Gastroesophageal sphincter (tissue), 4 donors: ENCODE measurements around the gene LTBP3. TPM values are rescaled to one million over a fixed set of nuclear protein-coding genes. Genes with fewer than 3 reads are reported as not detected.

Source experiments
- ATAC-seq: fragments of 150-250 bp; one replicate; pipeline ENCODE4 v1.9.1; 2016; ENCODE audit warnings: mild to moderate bottlenecking, moderate library complexity
- H3K27ac ChIP-seq, 4 donors: fragments of 200-600 bp; sonication (generic) in 3 of 4; 1 replicate in 3 of 4; 2 replicates in 1 of 4; pipeline ENCODE4 v1.5.1; 2016 to 2019
- H3K27me3 ChIP-seq: fragments of 200-600 bp; sonication (generic); one replicate; pipeline ENCODE4 v1.5.1; 2019
- H3K36me3 ChIP-seq, 2 donors: fragments of 200-600 bp; sonication (generic); one replicate each; pipeline ENCODE4 v1.5.1; 2019; ENCODE audit warnings: control low read depth in 1 of 2
- H3K4me1 ChIP-seq, 3 donors: fragments of 200-600 bp; sonication (generic); 1 replicate in 2 of 3; 2 replicates in 1 of 3; pipeline ENCODE4 v1.5.1; 2016 to 2019; ENCODE audit warnings: control low read depth in 2 of 3
- H3K4me3 ChIP-seq, 2 donors: fragments of 200-600 bp; sonication (generic); one replicate each; pipeline ENCODE4 v1.5.1; 2019; ENCODE audit warnings: mild to moderate bottlenecking in 1 of 2, moderate library complexity in 1 of 2
- H3K9me3 ChIP-seq, 3 donors: fragments of 200-600 bp; sonication (generic); one replicate each; pipeline ENCODE4 v1.5.1; 2017 to 2019; ENCODE audit warnings: control low read depth in 2 of 3
- CTCF ChIP-seq, 4 experiments: fragments of 200-600 bp in 2 of 4; fragments of 450-650 bp in 2 of 4; sonication (generic) in 1 of 4; IDR thresholded peaks; one replicate each; pipeline ENCODE4 v1.5.1; 2017 to 2019; ENCODE audit warnings: antibody characterized with exemption in 4 of 4, mild to moderate bottlenecking in 2 of 4, moderate library complexity in 2 of 4
- EP300 ChIP-seq: sonication (generic); formaldehyde crosslinking; IDR thresholded peaks from one replicate; pipeline ENCODE4 v1.6.1; 2017; ENCODE audit warnings: antibody characterized with exemption, mild to moderate bottlenecking
- POLR2A ChIP-seq, 2 donors: fragments of 450-650 bp; IDR thresholded peaks; one replicate each; pipeline ENCODE4 v1.6.1; 2017; ENCODE audit warnings: antibody characterized with exemption in 2 of 2, mild to moderate bottlenecking in 2 of 2, moderate library complexity in 1 of 2
- POLR2AphosphoS5 ChIP-seq: sonication (generic); formaldehyde crosslinking; IDR thresholded peaks from one replicate; pipeline ENCODE4 v1.6.1; 2017; ENCODE audit warnings: antibody characterized with exemption
- WGBS, 2 donors: methylation state at CpG; one replicate each; pipeline ENCODE4 v1.1.5; 2018; ENCODE audit warnings: low coverage in 1 of 2; 5-methylcytosine and 5-hydroxymethylcytosine counted together
- total RNA-seq, 4 donors: library from RNA; depleted of rRNA; stranded (reverse); fragments of >200 nt; gene quantifications; one replicate each; pipeline ENCODE4 v1.1.0, GENCODE V29; 2016

Gene LTBP3
- total RNA-seq, 4 donors from 2014 or later = 90.6 to 173 (median 139) TPM

DNA sequence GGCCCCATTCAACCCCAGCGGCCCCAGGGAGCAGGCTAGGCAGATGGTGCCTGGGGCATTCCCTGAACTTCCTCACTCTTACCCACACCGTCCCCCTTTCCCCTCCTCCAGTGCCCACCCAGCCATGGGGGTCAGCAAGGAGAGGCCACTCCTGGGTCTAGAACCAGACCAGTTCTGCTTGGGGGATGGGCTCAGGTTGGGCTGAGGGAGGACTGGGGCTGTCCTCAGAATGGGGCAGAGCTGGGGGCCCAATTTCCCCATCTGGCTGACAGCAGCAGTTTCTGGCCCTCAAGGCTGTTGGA lies 20.9 kb downstream of the LTBP3 start:
- H3K27ac ChIP-seq = peak overlapping the region in 2 of 4 donors; percentile 2 to 34
- no CpG with 5 or more reads among the region's 2 CpGs for WGBS, 2 donors
- H3K4me3 ChIP-seq = no peak overlapping the region
- H3K4me1 ChIP-seq = peaks cover 0 to 45% (median 25%) of the 10 kb centered on the region in 3 donors
- H3K27me3 ChIP-seq = no peaks in the 10 kb centered on the region
- no peaks in the 10 kb centered on the region for H3K9me3 ChIP-seq
- no peak for ATAC-seq
- TF ChIP-seq EP300 (no peak), POLR2AphosphoS5 (no peak), POLR2A (IDR thresholded peaks at IDR 0.05) (no peak), CTCF (IDR thresholded peaks at IDR 0.05) (no peak)
- peaks cover 0 to 73% of the 10 kb centered on the region in 2 donors for H3K36me3 ChIP-seq

DNA sequence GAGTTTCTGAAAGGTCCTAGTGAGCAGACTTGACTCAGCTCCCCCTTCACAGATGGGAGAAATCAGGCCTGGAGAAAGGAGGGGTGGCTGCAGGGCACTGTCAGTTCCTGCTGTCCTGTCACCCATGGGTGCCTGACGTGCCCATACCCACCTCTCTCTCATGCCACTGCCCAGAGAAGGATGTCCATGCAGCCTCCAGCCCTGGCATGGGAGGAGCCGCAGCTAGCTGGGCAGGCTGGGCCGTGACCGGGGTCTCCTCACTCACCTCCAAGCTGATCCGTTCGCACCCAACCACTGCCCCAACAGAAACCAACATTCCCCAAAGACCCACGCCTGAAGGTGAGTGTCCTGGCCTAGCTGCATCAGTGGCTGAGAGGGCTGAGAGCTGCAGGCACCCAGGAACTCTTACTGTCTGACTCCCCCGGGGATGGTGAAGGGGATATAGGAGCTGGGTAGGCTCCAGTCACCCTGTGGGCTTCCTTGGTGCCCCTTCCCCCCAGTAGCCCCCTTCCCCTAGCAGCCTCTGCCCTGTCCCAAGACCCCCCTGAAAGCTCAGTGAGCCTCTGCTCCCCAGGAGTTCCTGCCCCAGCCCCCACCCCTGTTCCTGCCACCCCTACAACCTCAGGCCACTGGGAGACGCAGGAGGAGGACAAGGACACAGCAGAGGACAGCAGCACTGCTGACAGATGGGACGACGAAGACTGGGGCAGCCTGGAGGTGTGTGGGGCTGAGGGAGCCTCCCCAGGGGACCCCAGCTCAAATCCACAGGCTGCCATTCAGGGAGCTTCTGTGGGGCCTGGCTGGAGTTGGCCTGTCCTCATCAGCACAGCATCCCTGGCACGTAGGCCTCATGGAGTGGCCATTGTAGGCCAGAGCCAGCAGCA lies 21.5 kb downstream of the LTBP3 start:
- Histone ChIP-seq H3K4me3 (no peak overlapping the region), H3K36me3 (peaks cover 0 to 79% of the 10 kb centered on the region in 2 donors), H3K9me3 (no peaks in the 10 kb centered on the region), H3K27me3 (no peaks in the 10 kb centered on the region), H3K27ac (peak overlapping the region in 2 of 4 donors; percentile 2 to 34), H3K4me1 (peaks cover 0 to 45% (median 21%) of the 10 kb centered on the region in 3 donors)
- TF ChIP-seq POLR2AphosphoS5 = no peak
- no peak for TF ChIP-seq POLR2A (IDR thresholded peaks at IDR 0.05)
- TF ChIP-seq CTCF (IDR thresholded peaks at IDR 0.05) = no peak
- no peak for TF ChIP-seq EP300
- no peak for ATAC-seq
- no CpG with 5 or more reads among the region's 12 CpGs for WGBS, 2 donors

DNA sequence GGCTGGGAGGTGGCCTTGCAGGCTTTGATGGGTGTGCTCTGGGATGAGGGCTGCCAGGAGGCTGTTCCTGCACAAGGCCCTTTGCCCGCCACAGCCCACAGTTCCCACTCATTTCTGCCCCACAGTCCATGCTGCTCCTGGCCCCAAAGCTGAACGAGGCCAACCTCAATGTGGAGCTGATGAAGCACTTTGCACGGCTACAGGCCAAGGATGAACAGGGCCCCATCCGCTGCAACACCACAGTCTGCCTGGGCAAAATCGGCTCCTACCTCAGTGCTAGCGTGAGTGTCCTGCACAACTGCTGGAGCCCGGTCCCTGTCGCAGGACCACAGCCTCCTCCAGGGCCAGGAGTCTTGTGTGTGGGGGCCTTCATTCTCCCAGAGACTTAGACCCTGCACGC lies 23.1 kb downstream of the LTBP3 start:
- Histone ChIP-seq H3K9me3 (no peaks in the 10 kb centered on the region), H3K4me3 (no peak overlapping the region), H3K4me1 (peaks cover 0 to 36% (median 10%) of the 10 kb centered on the region in 3 donors), H3K27me3 (no peaks in the 10 kb centered on the region), H3K36me3 (peaks cover 0 to 94% of the 10 kb centered on the region in 2 donors), H3K27ac (no peak overlapping the region)
- TF ChIP-seq POLR2A (IDR thresholded peaks at IDR 0.05) (no peak), POLR2AphosphoS5 (no peak), CTCF (IDR thresholded peaks at IDR 0.05) (no peak), EP300 (no peak)
- ATAC-seq = no peak
- WGBS, 2 donors = 0% methylated on average over 1 of the region's 9 CpGs; no CpG with 5 or more reads in 1 of the 2 donors

GRCh38 chr11:65532388-65533064 lies 25.6 kb downstream of the LTBP3 start:
- WGBS, 2 donors = 48 to 84% methylated on average over 3 to 4 of the region's 15 CpGs
- H3K27ac ChIP-seq = peak overlapping the region in 2 of 4 donors; percentile 9 to 12
- H3K4me3 ChIP-seq = no peak overlapping the region
- H3K36me3 ChIP-seq = peaks cover 0 to 100% of the 10 kb centered on the region in 2 donors
- H3K27me3 ChIP-seq = no peaks in the 10 kb centered on the region
- TF ChIP-seq CTCF (IDR thresholded peaks at IDR 0.05) (no peak), EP300 (no peak)
- H3K9me3 ChIP-seq = no peaks in the 10 kb centered on the region
- ATAC-seq = peak; percentile 60
- peaks cover 0 to 30% (median 0%) of the 10 kb centered on the region in 3 donors for H3K4me1 ChIP-seq

- peaks cover 3 to 50% (median 8%) of the 10 kb centered on the region in 3 donors for H3K4me1 ChIP-seq
- no peak for ATAC-seq
- no peaks in the 10 kb centered on the region for H3K27me3 ChIP-seq
- TF ChIP-seq CTCF (IDR thresholded peaks at IDR 0.05) (no peak), POLR2A (IDR thresholded peaks at IDR 0.05) (no peak), EP300 (no peak), POLR2AphosphoS5 (no peak)
- 73 to 83% methylated on average over 1 to 3 of the region's 5 CpGs for WGBS, 2 donors
- H3K9me3 ChIP-seq = no peaks in the 10 kb centered on the region
- H3K27ac ChIP-seq = peak overlapping the region in 2 of 4 donors; percentile 4 to 19
- peaks cover 0 to 92% of the 10 kb centered on the region in 2 donors for H3K36me3 ChIP-seq
- H3K4me3 ChIP-seq = no peak overlapping the region
Measured at GRCh38 chr11:65530157-65530496, 28.0 kb downstream of the LTBP3 start.
